ENCODE measurements around the gene TMEM134. TPM values are rescaled to one million over a fixed set of nuclear protein-coding genes. Genes with fewer than 3 reads are reported as not detected.
A peak's percentile ranks its signal among the peaks of the same experiment; 100 is the strongest.
"Not testable (repeated sequence)": the region's sequence is repeated elsewhere in the genome, so short reads cannot be mapped to it uniquely, and the experiment has no call there.

TMEM134 gene
- polyA plus RNA-seq, 2 donors, result 154 to 160 TPM

- WGBS, 2 donors, result 71 to 72% methylated on average over 19 of the region's 19 CpGs
- Histone ChIP-seq H3K27ac (ENCODE audit: low read depth in 2 of 2, low read length in 1 of 2) (peak overlapping the region; percentile 82 to 90), H3K4me3 (ENCODE audit: low read depth in 1 of 2, low read length in 2 of 2) (peak overlapping the region; percentile 89 to 94), H3K36me3 (ENCODE audit: control insufficient read depth in 2 of 2, insufficient read depth in 2 of 2, low read length in 1 of 2) (peaks cover 0 to 15% of the 10 kb centered on the region in 2 donors)
- not testable (repeated sequence) for H3K4me1 ChIP-seq (ENCODE audit: control insufficient read depth in 2 of 2, insufficient read depth in 2 of 2, low read length in 1 of 2); H3K27me3 ChIP-seq (ENCODE audit: control insufficient read depth in 1 of 2, insufficient read depth in 2 of 2, low read length in 2 of 2); H3K9me3 ChIP-seq (ENCODE audit: control insufficient read depth in 2 of 2, insufficient read depth in 1 of 2, low read depth in 1 of 2, low read length in 1 of 2)
These were observed 41.6 kb downstream of the TMEM134 start for GRCh38 chr11:67427364-67427859.

- Histone ChIP-seq H3K9me3 (ENCODE audit: control insufficient read depth in 2 of 2, insufficient read depth in 1 of 2, low read depth in 1 of 2, low read length in 1 of 2) (no peaks in the 10 kb centered on the region), H3K27me3 (ENCODE audit: control insufficient read depth in 1 of 2, insufficient read depth in 2 of 2, low read length in 2 of 2) (no peaks in the 10 kb centered on the region), H3K4me1 (ENCODE audit: control insufficient read depth in 2 of 2, insufficient read depth in 2 of 2, low read length in 1 of 2) (peaks cover 0 to 14% of the 10 kb centered on the region in 2 donors), H3K4me3 (ENCODE audit: low read depth in 1 of 2, low read length in 2 of 2) (no peak overlapping the region), H3K36me3 (ENCODE audit: control insufficient read depth in 2 of 2, insufficient read depth in 2 of 2, low read length in 1 of 2) (no peaks in the 10 kb centered on the region), H3K27ac (ENCODE audit: low read depth in 2 of 2, low read length in 1 of 2) (no peak overlapping the region)
- WGBS, 2 donors, result 89% methylated on average over 34 of the region's 34 CpGs
These were observed 45.0 kb downstream of the TMEM134 start for GRCh38 chr11:67423891-67424613.

GRCh38 chr11:67423466-67423865 lies 45.6 kb downstream of the TMEM134 start:
- Histone ChIP-seq H3K4me3 (ENCODE audit: low read depth in 1 of 2, low read length in 2 of 2) (no peak overlapping the region), H3K27ac (ENCODE audit: low read depth in 2 of 2, low read length in 1 of 2) (no peak overlapping the region), H3K36me3 (ENCODE audit: control insufficient read depth in 2 of 2, insufficient read depth in 2 of 2, low read length in 1 of 2) (no peaks in the 10 kb centered on the region), H3K27me3 (ENCODE audit: control insufficient read depth in 1 of 2, insufficient read depth in 2 of 2, low read length in 2 of 2) (no peaks in the 10 kb centered on the region), H3K9me3 (ENCODE audit: control insufficient read depth in 2 of 2, insufficient read depth in 1 of 2, low read depth in 1 of 2, low read length in 1 of 2) (no peaks in the 10 kb centered on the region), H3K4me1 (ENCODE audit: control insufficient read depth in 2 of 2, insufficient read depth in 2 of 2, low read length in 1 of 2) (peaks cover 3 to 18% of the 10 kb centered on the region in 2 donors)
- 81 to 82% methylated on average over 13 of the region's 13 CpGs for WGBS, 2 donors

GRCh38 chr11:67422891-67423290 lies 46.2 kb downstream of the TMEM134 start:
- H3K9me3 ChIP-seq (ENCODE audit: control insufficient read depth in 2 of 2, insufficient read depth in 1 of 2, low read depth in 1 of 2, low read length in 1 of 2), result no peaks in the 10 kb centered on the region
- H3K36me3 ChIP-seq (ENCODE audit: control insufficient read depth in 2 of 2, insufficient read depth in 2 of 2, low read length in 1 of 2), result no peaks in the 10 kb centered on the region
- peaks cover 4 to 21% of the 10 kb centered on the region in 2 donors for H3K4me1 ChIP-seq (ENCODE audit: control insufficient read depth in 2 of 2, insufficient read depth in 2 of 2, low read length in 1 of 2)
- peak overlapping the region in 1 of 2 donors; percentile 62 for H3K27ac ChIP-seq (ENCODE audit: low read depth in 2 of 2, low read length in 1 of 2)
- 49 to 55% methylated on average over 6 of the region's 6 CpGs for WGBS, 2 donors
- no peak overlapping the region for H3K4me3 ChIP-seq (ENCODE audit: low read depth in 1 of 2, low read length in 2 of 2)
- no peaks in the 10 kb centered on the region for H3K27me3 ChIP-seq (ENCODE audit: control insufficient read depth in 1 of 2, insufficient read depth in 2 of 2, low read length in 2 of 2)

GRCh38 chr11:67421430-67422031 lies 47.5 kb downstream of the TMEM134 start:
- Histone ChIP-seq H3K4me1 (ENCODE audit: control insufficient read depth in 2 of 2, insufficient read depth in 2 of 2, low read length in 1 of 2) (peaks cover 4 to 25% of the 10 kb centered on the region in 2 donors), H3K27me3 (ENCODE audit: control insufficient read depth in 1 of 2, insufficient read depth in 2 of 2, low read length in 2 of 2) (no peaks in the 10 kb centered on the region), H3K27ac (ENCODE audit: low read depth in 2 of 2, low read length in 1 of 2) (peak overlapping the region; percentile 28 to 75), H3K9me3 (ENCODE audit: control insufficient read depth in 2 of 2, insufficient read depth in 1 of 2, low read depth in 1 of 2, low read length in 1 of 2) (no peaks in the 10 kb centered on the region), H3K4me3 (ENCODE audit: low read depth in 1 of 2, low read length in 2 of 2) (peak overlapping the region in 1 of 2 donors; percentile 61), H3K36me3 (ENCODE audit: control insufficient read depth in 2 of 2, insufficient read depth in 2 of 2, low read length in 1 of 2) (no peaks in the 10 kb centered on the region)
- 67 to 70% methylated on average over 22 of the region's 22 CpGs for WGBS, 2 donors

- Histone ChIP-seq H3K27me3 (ENCODE audit: control insufficient read depth in 1 of 2, insufficient read depth in 2 of 2, low read length in 2 of 2) (no peaks in the 10 kb centered on the region), H3K4me1 (ENCODE audit: control insufficient read depth in 2 of 2, insufficient read depth in 2 of 2, low read length in 1 of 2) (peaks cover 8 to 28% of the 10 kb centered on the region in 2 donors), H3K36me3 (ENCODE audit: control insufficient read depth in 2 of 2, insufficient read depth in 2 of 2, low read length in 1 of 2) (no peaks in the 10 kb centered on the region), H3K27ac (ENCODE audit: low read depth in 2 of 2, low read length in 1 of 2) (peak overlapping the region; percentile 94 to 95), H3K4me3 (ENCODE audit: low read depth in 1 of 2, low read length in 2 of 2) (peak overlapping the region; percentile 61 to 78), H3K9me3 (ENCODE audit: control insufficient read depth in 2 of 2, insufficient read depth in 1 of 2, low read depth in 1 of 2, low read length in 1 of 2) (no peaks in the 10 kb centered on the region)
- 1% methylated on average over 92 to 97 of the region's 97 CpGs for WGBS, 2 donors
These were observed 48.2 kb downstream of the TMEM134 start for GRCh38 chr11:67420646-67421429.

GRCh38 chr11:67420147-67420645 lies 48.9 kb downstream of the TMEM134 start:
- peak overlapping the region; percentile 94 to 95 for H3K27ac ChIP-seq (ENCODE audit: low read depth in 2 of 2, low read length in 1 of 2)
- peak overlapping the region; percentile 61 to 78 for H3K4me3 ChIP-seq (ENCODE audit: low read depth in 1 of 2, low read length in 2 of 2)
- H3K27me3 ChIP-seq (ENCODE audit: control insufficient read depth in 1 of 2, insufficient read depth in 2 of 2, low read length in 2 of 2), result no peaks in the 10 kb centered on the region
- peaks cover 12 to 30% of the 10 kb centered on the region in 2 donors for H3K4me1 ChIP-seq (ENCODE audit: control insufficient read depth in 2 of 2, insufficient read depth in 2 of 2, low read length in 1 of 2)
- no peaks in the 10 kb centered on the region for H3K9me3 ChIP-seq (ENCODE audit: control insufficient read depth in 2 of 2, insufficient read depth in 1 of 2, low read depth in 1 of 2, low read length in 1 of 2)
- H3K36me3 ChIP-seq (ENCODE audit: control insufficient read depth in 2 of 2, insufficient read depth in 2 of 2, low read length in 1 of 2), result no peaks in the 10 kb centered on the region
- 33 to 35% methylated on average over 14 to 15 of the region's 15 CpGs for WGBS, 2 donors

- peaks cover 14 to 34% of the 10 kb centered on the region in 2 donors for H3K4me1 ChIP-seq (ENCODE audit: control insufficient read depth in 2 of 2, insufficient read depth in 2 of 2, low read length in 1 of 2)
These were observed 49.6 kb downstream of the TMEM134 start for GRCh38 chr11:67419325-67420049.

More at GRCh38 chr11:67419325-67420049, 49.6 kb downstream of the TMEM134 start:
- H3K27ac ChIP-seq (ENCODE audit: low read depth in 2 of 2, low read length in 1 of 2), result no peak overlapping the region
- no peak overlapping the region for H3K4me3 ChIP-seq (ENCODE audit: low read depth in 1 of 2, low read length in 2 of 2)
- no peaks in the 10 kb centered on the region for H3K9me3 ChIP-seq (ENCODE audit: control insufficient read depth in 2 of 2, insufficient read depth in 1 of 2, low read depth in 1 of 2, low read length in 1 of 2)
- WGBS, 2 donors, result 86 to 88% methylated on average over 21 of the region's 21 CpGs
- no peaks in the 10 kb centered on the region for H3K36me3 ChIP-seq (ENCODE audit: control insufficient read depth in 2 of 2, insufficient read depth in 2 of 2, low read length in 1 of 2)
- no peaks in the 10 kb centered on the region for H3K27me3 ChIP-seq (ENCODE audit: control insufficient read depth in 1 of 2, insufficient read depth in 2 of 2, low read length in 2 of 2)

Measured in esophagus (tissue), 2 donors.